ENCODE data around the gene SCAPER. TPM values are rescaled to one million over a fixed set of nuclear protein-coding genes. Genes with fewer than 3 reads are reported as not detected.

Gene SCAPER
- total and polyA plus RNA-seq, 10 of the 15 experiments (the other 5 are each of a cell fraction or from before 2014, with no cell fraction given) = 1.0 to 7.7 (median 3.9) TPM

DNA sequence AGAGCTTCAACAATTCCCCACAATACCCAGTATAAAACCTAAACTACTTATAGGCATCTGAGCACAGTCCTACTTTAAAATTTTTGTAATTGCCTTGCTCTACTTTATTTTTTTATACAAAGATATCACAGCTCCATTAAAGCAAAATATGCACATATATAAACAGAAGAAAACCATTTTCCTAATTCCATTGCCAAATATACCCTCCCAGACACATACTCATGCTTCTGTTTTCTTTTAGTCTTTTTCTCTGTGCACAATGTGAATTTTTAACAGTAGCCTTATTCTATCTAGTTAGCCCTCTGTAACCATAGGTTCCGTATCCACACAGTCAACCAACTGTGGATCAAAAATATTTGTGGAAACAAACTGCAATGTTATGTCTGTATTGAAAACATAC lies 260.5 kb downstream of the SCAPER start (continued):
- TF ChIP-seq ZNF592 (IDR thresholded peaks at IDR 0.05) = no peak
- TF ChIP-seq, protein P1, sequence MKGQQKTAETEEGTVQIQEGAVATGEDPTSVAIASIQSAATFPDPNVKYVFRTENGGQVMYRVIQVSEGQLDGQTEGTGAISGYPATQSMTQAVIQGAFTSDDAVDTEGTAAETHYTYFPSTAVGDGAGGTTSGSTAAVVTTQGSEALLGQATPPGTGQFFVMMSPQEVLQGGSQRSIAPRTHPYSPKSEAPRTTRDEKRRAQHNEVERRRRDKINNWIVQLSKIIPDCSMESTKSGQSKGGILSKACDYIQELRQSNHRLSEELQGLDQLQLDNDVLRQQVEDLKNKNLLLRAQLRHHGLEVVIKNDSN (IDR thresholded peaks at IDR 0.05; ENCODE audit: borderline replicate concordance, extremely low read length, insufficient read depth, low read depth, low read length) = no peak
- no peak for TF ChIP-seq SP1 (IDR thresholded peaks at IDR 0.05; ENCODE audit: low read depth, low read length)
- TF ChIP-seq CREM (IDR thresholded peaks at IDR 0.05; ENCODE audit: low read depth) = no peak
- no peak for TF ChIP-seq CTCF (IDR thresholded peaks at IDR 0.05 in 2 of 3, conservative IDR thresholded peaks at IDR 0.05 in 1 of 3; ENCODE audit: control insufficient read depth in 2 of 3, extremely low read depth in 1 of 3, insufficient read depth in 1 of 3, low read depth in 3 of 3, low read length in 3 of 3)
- TF ChIP-seq SMAD5 (IDR thresholded peaks at IDR 0.05; ENCODE audit: low read depth) = no peak
- TF ChIP-seq MEF2B (IDR thresholded peaks at IDR 0.05; ENCODE audit: partially characterized antibody, poor library complexity, severe bottlenecking) = no peak
- no peak for TF ChIP-seq POLR2AphosphoS2 (IDR thresholded peaks at IDR 0.05; ENCODE audit: low read depth, low read length)

Measured in GM12878 (cell line).